Calu3 (cell line): ENCODE measurements around the gene THOC3. TPM values are rescaled to one million over a fixed set of nuclear protein-coding genes. Genes with fewer than 3 reads are reported as not detected.
"Not testable (repeated sequence)": the region's sequence is repeated elsewhere in the genome, so short reads cannot be mapped to it uniquely, and the experiment has no call there.

Source experiments
- BruUV-seq: library from RNA; stranded (reverse); fragments of 400-500 nt; replicated peaks from 2 replicates; lab custom pipeline; 2021; lab: Mats Ljungman, UMichigan
- CTCF ChIA-PET: fragments of 300-600 bp; sonication (Branson Sonifier 250); formaldehyde crosslinking; loops from one replicate; lab custom pipeline; 2022; ENCODE audit warnings: antibody characterized with exemption; lab: Charles Lee
- DNase-seq: peaks from one replicate; pipeline ENCODE4 v3.0.0; 2022
- H3K27ac Mint-ChIP-seq: one replicate; pipeline ENCODE4 v1.8.0; 2022; ENCODE audit warnings: mixed read lengths; ENCODE audit not compliant: unreplicated experiment
- H3K27me3 Mint-ChIP-seq: one replicate; pipeline ENCODE4 v1.8.0; 2022; ENCODE audit warnings: mixed read lengths; ENCODE audit not compliant: unreplicated experiment
- H3K36me3 Mint-ChIP-seq: one replicate; pipeline ENCODE4 v1.8.0; 2022; ENCODE audit warnings: mild to moderate bottlenecking, moderate library complexity, mixed read lengths; ENCODE audit not compliant: insufficient read depth, unreplicated experiment
- H3K4me1 Mint-ChIP-seq: one replicate; pipeline ENCODE4 v1.8.0; 2022; ENCODE audit warnings: mild to moderate bottlenecking, low read depth, mixed read lengths; ENCODE audit not compliant: unreplicated experiment
- H3K4me3 Mint-ChIP-seq: one replicate; pipeline ENCODE4 v1.8.0; 2022; ENCODE audit warnings: mild to moderate bottlenecking, low read depth, moderate library complexity, mixed read lengths; ENCODE audit not compliant: unreplicated experiment
- H3K9me3 Mint-ChIP-seq: one replicate; pipeline ENCODE4 v1.8.0; 2022; ENCODE audit warnings: low read depth, mixed read lengths; ENCODE audit not compliant: unreplicated experiment
- intact Hi-C: fragments of 100-400 bp; cut with micrococcal nuclease; formaldehyde crosslinking; loops from one replicate; pipeline ENCODE4 v1.10.0; 2022; ENCODE audit not compliant: unreplicated experiment
- total RNA-seq: library from RNA; stranded (reverse); gene quantifications from 2 replicates; pipeline ENCODE4 v1.2.3, GENCODE V29; 2022
- TF ChIP-seq, protein P1 (sequence below): fragments of 200-600 bp; IDR thresholded peaks from one replicate; pipeline ENCODE4 v1.8.0; 2022; ENCODE audit warnings: antibody characterized with exemption; ENCODE audit not compliant: unreplicated experiment

THOC3 gene
- total RNA-seq, 1 experiment from 2014 or later, result 87.8 TPM

DNA sequence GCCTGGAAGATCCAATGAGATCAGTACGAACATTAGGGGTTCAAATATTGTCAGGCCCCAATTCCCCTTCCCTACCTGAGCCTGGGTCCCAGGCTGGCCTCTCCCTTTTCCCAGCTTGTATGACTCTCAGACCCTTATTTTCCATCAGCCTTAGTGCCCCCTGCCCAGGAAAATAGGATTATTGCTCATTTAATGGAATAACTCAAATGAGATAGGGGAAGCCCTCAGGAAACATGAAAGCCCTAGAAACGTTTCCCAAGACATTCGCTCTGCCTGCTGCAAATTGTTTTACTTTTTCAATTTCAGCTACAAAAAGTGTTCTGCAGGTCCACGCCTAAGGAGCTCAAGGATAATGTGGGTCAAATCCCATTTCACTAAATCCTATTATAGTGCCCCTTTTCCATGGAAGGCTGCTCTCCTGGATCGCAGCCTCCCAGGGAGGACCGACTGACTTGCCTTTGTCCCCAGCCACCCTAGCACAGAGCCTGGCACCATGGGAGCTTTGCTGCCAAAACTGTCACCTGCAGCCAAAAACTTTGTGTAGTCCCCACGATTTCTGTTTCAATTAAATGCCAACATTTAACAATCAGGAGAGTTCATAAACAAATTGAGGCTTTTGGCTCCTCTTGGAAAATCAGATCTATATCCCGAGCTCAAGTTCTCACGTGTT, 46.9 kb downstream of the THOC3 start:
- DNase-seq, result no peak
- Mint-ChIP-seq H3K4me3 (no peak overlapping the region), H3K4me1 (no peaks in the 10 kb centered on the region), H3K9me3 (no peaks in the 10 kb centered on the region), H3K27ac (no peak overlapping the region), H3K27me3 (no peaks in the 10 kb centered on the region), H3K36me3 (no peaks in the 10 kb centered on the region)
- no TSS peak for BruUV-seq
- TF ChIP-seq, protein P1, sequence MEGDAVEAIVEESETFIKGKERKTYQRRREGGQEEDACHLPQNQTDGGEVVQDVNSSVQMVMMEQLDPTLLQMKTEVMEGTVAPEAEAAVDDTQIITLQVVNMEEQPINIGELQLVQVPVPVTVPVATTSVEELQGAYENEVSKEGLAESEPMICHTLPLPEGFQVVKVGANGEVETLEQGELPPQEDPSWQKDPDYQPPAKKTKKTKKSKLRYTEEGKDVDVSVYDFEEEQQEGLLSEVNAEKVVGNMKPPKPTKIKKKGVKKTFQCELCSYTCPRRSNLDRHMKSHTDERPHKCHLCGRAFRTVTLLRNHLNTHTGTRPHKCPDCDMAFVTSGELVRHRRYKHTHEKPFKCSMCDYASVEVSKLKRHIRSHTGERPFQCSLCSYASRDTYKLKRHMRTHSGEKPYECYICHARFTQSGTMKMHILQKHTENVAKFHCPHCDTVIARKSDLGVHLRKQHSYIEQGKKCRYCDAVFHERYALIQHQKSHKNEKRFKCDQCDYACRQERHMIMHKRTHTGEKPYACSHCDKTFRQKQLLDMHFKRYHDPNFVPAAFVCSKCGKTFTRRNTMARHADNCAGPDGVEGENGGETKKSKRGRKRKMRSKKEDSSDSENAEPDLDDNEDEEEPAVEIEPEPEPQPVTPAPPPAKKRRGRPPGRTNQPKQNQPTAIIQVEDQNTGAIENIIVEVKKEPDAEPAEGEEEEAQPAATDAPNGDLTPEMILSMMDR, result no peak
- intact Hi-C loops, result no loop called here
- CTCF ChIA-PET, result interaction anchor here (0.7 to 1.2 kb wide), 2 partner anchors 125 to 418 kb away, joined by 4 read pairs; no protein-coding TSS in a partner anchor

DNA sequence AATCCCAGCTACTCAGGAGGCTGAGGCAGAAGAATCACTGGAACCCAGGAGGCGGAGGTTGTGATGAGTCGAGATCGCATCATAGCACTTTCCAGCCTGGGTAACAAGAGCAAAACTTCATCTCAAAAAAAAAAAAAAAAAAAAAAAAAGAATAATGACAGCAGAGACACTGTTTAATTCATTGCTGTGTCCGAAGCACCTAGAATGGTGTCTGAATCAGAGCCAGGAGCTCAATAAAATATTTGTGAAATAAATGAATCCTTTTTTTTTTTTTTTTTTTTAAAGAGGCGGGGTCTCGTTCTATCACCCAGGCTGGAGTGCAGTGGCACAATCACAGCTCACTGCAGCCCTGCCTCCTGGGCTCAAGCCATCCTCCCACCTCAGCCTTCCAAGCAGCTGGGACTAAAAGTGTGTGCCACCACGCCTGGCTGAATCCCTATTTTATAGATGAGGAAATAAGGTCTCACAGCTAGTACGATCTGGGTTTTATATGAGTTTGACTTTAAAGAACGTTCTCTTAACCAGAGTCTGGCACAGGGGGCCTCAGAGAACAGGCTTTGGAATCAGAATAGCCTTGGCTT, 47.8 kb downstream of the THOC3 start:
- intact Hi-C loops, result no loop called here
- no peak overlapping the region for H3K27ac Mint-ChIP-seq
- peaks cover 1% of the 10 kb centered on the region for H3K4me1 Mint-ChIP-seq
- H3K36me3 Mint-ChIP-seq, result no peaks in the 10 kb centered on the region
- H3K9me3 Mint-ChIP-seq, result no peaks in the 10 kb centered on the region
- TF ChIP-seq, protein P1, result no peak
- no peaks in the 10 kb centered on the region for H3K27me3 Mint-ChIP-seq
- no peak for DNase-seq
- H3K4me3 Mint-ChIP-seq, result no peak overlapping the region
- BruUV-seq, result no TSS peak
- CTCF ChIA-PET, result interaction anchor here (0.7 to 1.2 kb wide), 2 partner anchors 124 to 417 kb away, joined by 4 read pairs; no protein-coding TSS in a partner anchor

DNA sequence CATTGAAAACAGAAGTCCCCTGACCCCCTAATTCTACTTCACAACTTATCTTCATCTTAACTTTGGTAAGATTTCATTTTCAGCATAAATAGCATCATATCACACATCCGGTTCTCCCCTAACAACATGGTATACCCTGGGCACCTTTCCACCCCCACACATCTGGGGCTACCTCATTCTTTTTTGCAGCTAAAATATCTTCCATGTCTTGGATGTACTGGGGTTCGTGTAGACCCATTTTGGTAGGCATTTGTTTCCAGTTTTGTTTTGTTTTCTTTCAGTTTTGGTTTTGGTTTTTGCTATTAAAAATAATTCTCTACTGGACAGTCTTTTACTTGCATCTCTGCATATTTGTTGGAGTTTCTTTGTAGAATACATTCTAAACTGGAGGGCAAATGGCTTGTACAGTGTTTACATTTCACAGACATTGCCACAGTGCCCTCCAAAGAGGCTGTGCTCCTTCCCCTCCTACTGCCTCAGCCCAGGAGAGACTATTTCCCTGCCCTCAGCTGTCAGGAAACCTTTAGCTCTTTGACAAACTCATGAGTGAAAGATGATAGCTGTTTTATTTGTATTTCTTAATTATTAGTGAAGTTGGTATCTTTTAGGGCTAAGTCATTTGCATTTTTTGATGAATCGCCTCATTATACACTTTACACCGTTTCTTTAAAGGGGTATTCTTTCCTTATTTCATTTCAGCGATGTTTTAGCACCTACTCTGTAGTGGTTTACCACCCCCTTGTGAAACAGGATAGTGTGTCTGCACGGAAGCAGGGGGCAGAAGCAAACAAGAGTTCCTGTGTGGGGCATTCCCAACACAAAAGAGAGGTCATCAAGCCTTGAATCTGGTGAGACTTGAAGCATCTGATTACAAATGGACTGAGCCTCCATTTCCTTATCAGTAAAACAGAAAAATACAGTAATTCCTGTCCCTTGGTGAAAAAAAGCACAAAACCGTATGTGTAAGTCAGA, 52.8 kb downstream of the THOC3 start:
- DNase-seq, H3K4me1 Mint-ChIP-seq, H3K27me3 Mint-ChIP-seq, H3K36me3 Mint-ChIP-seq, intact Hi-C loops, H3K27ac Mint-ChIP-seq, CTCF ChIA-PET, H3K9me3 Mint-ChIP-seq, H3K4me3 Mint-ChIP-seq: not testable (repeated sequence)
- BruUV-seq, result TSS peak; percentile 28

DNA sequence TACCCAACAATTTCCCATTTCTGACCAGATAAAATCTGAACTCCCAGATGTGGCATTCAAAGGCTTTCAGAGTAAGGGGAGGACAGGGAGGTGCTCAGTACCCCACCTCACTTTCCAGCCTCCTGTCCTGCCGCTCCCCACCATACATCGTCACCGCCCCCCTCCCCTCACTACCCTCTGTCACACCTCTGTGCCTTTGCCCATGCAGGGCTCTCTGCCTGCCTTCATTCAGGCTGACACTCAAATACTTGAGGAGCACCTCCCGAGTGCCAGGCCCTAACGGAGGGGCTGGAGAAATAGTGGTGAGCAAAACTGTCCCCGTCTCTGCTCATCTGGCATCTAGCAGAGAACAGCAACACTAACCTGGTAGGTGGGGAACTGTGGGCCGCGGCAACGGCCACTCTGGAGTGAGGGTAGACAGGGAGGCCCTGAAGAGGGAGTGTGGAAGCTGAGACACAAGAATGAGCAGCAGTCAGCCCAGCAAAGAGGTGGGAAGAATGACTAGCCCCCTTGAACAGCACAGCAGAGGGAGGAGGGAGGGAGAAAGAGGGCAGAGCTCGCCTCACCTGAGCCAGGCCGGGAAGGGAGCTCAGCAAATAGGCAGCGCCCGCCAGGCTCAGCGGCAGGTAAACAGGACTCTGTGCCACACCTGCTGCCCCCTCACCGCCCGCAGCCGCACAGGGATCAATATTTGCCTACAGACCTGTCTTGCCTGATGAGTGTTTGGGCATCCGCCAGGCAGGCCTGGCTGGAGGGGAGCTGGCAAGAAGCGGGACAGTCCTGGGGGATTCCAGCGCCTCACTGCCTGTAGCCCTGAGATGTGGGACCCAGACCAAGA, 54.1 kb downstream of the THOC3 start:
- H3K27ac Mint-ChIP-seq, BruUV-seq, H3K4me1 Mint-ChIP-seq: not testable (repeated sequence)

DNA sequence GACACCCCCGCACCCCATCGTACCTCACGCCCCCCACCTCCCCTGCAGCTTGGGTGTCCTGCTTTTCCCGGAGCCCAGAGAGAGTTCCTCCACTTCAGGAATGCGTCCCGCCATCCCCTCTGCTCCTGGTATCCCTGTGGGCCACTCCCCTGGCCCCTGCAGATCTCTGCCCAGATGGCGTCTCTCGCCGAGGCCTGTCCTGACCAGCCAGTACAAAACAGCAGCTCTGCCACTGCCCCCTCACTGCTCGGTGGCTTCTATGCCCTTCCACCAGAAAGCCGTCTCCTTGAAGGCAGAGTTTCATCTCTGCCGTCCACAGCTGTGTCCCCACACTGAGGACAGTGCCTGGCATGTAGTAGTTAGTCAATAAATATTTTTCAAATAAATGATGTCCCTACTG, 58.0 kb downstream of the THOC3 start:
- H3K4me1 Mint-ChIP-seq, H3K9me3 Mint-ChIP-seq, H3K27me3 Mint-ChIP-seq, CTCF ChIA-PET, intact Hi-C loops, H3K27ac Mint-ChIP-seq, DNase-seq, H3K36me3 Mint-ChIP-seq, H3K4me3 Mint-ChIP-seq, BruUV-seq: not testable (repeated sequence)

More for the DNA sequence above, 54.1 kb downstream of the THOC3 start:
- H3K27me3 Mint-ChIP-seq, H3K4me3 Mint-ChIP-seq, H3K9me3 Mint-ChIP-seq, DNase-seq, intact Hi-C loops, CTCF ChIA-PET, H3K36me3 Mint-ChIP-seq: not testable (repeated sequence)

Other genes starting within 250 kb of the THOC3 start
- gene CPLX2, start 96.7 kb downstream of the THOC3 start, total RNA-seq, result not detected in 2 replicates